A549 (cell line): ENCODE data around the gene SHISA8.

Experiments used
- CEBPB ChIP-seq, 2 experiments: fragments of >200 bp in 1 of 2; sonication (Bioruptor Twin) in 1 of 2; formaldehyde crosslinking in 1 of 2; IDR thresholded peaks; 2 replicates each; pipeline ENCODE4 v1.6.1; 2012 to 2016
- ESRRA ChIP-seq: fragments of 150-350 bp; IDR thresholded peaks from 2 replicates; pipeline ENCODE4 v1.6.1; 2014; ENCODE audit warnings: mild to moderate bottlenecking, low read length, borderline replicate concordance
- FOXS1 ChIP-seq: fragments of 250-450 bp; sonication (Bioruptor Pico); IDR thresholded peaks from 2 replicates; pipeline ENCODE4 v1.5.0; 2020; ENCODE audit warnings: mild to moderate bottlenecking, moderate library complexity
- HDAC2 ChIP-seq: fragments of 200-600 bp; sonication (generic); IDR thresholded peaks from 2 replicates; pipeline ENCODE4 v1.6.1; 2016
- MAFK ChIP-seq: fragments of 450-650 bp; IDR thresholded peaks from 2 replicates; pipeline ENCODE4 v1.6.1; 2014; ENCODE audit not compliant: partially characterized antibody
- MYC ChIP-seq: IDR thresholded peaks from 2 replicates; pipeline ENCODE4 v1.6.1; 2012; ENCODE audit warnings: mild to moderate bottlenecking, inconsistent platforms, low read length, improper control_type of control experiment, borderline replicate concordance
- POLR2A ChIP-seq: IDR thresholded peaks from 2 replicates; pipeline ENCODE4 v1.6.1; 2012; ENCODE audit warnings: mild to moderate bottlenecking, low read length
- RFX5 ChIP-seq: fragments of 450-650 bp; IDR thresholded peaks from 2 replicates; pipeline ENCODE4 v1.7.1; 2014; ENCODE audit warnings: antibody characterized with exemption, mild to moderate bottlenecking, moderate library complexity
- RNF2 ChIP-seq: fragments of 200-600 bp; sonication (generic); IDR thresholded peaks from 2 replicates; pipeline ENCODE4 v1.6.1; 2016; ENCODE audit warnings: low read depth, mild to moderate bottlenecking, antibody characterized with exemption, moderate library complexity, borderline replicate concordance
- SMC3 ChIP-seq: fragments of >200 bp; sonication (Bioruptor Twin); formaldehyde crosslinking; IDR thresholded peaks from 3 replicates; pipeline ENCODE4 v1.6.1; 2018; ENCODE audit warnings: inconsistent platforms
- TP53 ChIP-seq: fragments of 250-450 bp; sonication (Bioruptor Pico); IDR thresholded peaks from 2 replicates; pipeline ENCODE4 v1.5.0; 2021; ENCODE audit warnings: mild to moderate bottlenecking, moderate library complexity
- TF ChIP-seq, protein P1 (sequence below): fragments of >200 bp; sonication (Bioruptor Twin); formaldehyde crosslinking; IDR thresholded peaks from 3 replicates; pipeline ENCODE4 v1.5.1; 2016

DNA sequence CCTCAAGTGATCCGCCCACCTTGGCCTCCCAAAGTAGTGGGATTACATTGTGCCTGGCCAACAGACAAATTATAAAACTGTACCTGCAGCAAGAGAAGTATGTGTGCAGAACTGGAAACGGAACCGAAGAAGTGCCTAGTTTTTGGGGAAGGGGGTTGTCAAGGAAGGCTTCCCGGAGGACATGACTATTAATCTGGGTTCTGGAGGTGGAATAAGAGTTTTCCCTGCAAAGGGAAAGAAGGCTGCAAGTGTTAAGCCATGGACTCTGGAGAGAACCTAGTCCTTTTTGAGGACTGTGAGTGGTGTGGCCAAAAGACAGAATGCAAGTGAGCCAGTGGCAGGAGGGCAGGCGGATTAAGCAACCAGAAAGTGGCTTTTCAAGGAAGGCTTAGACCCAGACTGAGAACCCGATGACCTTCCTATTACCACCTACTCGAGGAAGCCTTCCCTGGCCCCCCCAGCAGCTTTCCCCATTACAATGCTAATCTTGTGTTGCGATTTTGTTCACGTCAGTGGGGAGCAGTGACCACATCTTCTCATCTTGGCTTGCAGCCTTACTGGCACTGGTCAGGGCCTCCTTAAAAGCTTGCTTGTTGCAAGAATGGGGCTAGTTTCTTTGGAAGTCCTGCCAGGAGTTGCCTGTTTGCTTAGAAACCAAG is 48.7 kb upstream of the SHISA8 start:
- TF ChIP-seq, protein P1, sequence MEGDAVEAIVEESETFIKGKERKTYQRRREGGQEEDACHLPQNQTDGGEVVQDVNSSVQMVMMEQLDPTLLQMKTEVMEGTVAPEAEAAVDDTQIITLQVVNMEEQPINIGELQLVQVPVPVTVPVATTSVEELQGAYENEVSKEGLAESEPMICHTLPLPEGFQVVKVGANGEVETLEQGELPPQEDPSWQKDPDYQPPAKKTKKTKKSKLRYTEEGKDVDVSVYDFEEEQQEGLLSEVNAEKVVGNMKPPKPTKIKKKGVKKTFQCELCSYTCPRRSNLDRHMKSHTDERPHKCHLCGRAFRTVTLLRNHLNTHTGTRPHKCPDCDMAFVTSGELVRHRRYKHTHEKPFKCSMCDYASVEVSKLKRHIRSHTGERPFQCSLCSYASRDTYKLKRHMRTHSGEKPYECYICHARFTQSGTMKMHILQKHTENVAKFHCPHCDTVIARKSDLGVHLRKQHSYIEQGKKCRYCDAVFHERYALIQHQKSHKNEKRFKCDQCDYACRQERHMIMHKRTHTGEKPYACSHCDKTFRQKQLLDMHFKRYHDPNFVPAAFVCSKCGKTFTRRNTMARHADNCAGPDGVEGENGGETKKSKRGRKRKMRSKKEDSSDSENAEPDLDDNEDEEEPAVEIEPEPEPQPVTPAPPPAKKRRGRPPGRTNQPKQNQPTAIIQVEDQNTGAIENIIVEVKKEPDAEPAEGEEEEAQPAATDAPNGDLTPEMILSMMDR = no peak
- TF ChIP-seq SMC3 (no peak), POLR2A (no peak), MYC (no peak), FOXS1 (CRISPR knock-in tag) (no peak), CEBPB (IDR thresholded peaks at IDR 0.05) (no peak), MAFK (no peak), TP53 (CRISPR knock-in tag) (no peak), ESRRA (no peak), HDAC2 (no peak), RFX5 (no peak), RNF2 (no peak)
